HCT116 (cell line): ENCODE measurements around the gene RAC2.

Experiments
- EZH2phosphoT487 ChIP-seq: fragments of 200-600 bp; IDR thresholded peaks from 2 replicates; pipeline ENCODE4 v1.6.1; 2018; ENCODE audit warnings: antibody characterized with exemption, borderline replicate concordance
- POLR2A ChIP-seq: IDR thresholded peaks from 2 replicates; pipeline ENCODE4 v1.7.0; 2011; ENCODE audit warnings: borderline replicate concordance; ENCODE audit not compliant: insufficient read depth, insufficient read length; ENCODE audit errors: extremely low read depth
- POLR2AphosphoS5 ChIP-seq: IDR thresholded peaks from 2 replicates; pipeline ENCODE4 v1.6.1; 2011; ENCODE audit warnings: mild to moderate bottlenecking, low read depth, low read length, moderate library complexity
- RAD21 ChIP-seq: IDR thresholded peaks from 2 replicates; pipeline ENCODE4 v1.6.1; 2012; ENCODE audit warnings: low read depth, mild to moderate bottlenecking
- SIN3A ChIP-seq: IDR thresholded peaks from 2 replicates; pipeline ENCODE4 v1.6.1; 2012; ENCODE audit warnings: low read depth
- ZNF274 ChIP-seq: fragments of 200-500 bp; sonication (Bioruptor generic); IDR thresholded peaks from 2 replicates; pipeline ENCODE4 v1.6.1; 2014; ENCODE audit warnings: mild to moderate bottlenecking, low read depth, low read length, inconsistent platforms
- TF ChIP-seq, protein P1 (sequence below), 3 experiments: fragments of 200-600 bp in 1 of 3; sonication (generic) in 1 of 3; IDR thresholded peaks in 2 of 3; conservative IDR thresholded peaks in 1 of 3; 2 replicates each; pipeline ENCODE4 v1.5.1; 2012 to 2017; ENCODE audit warnings: low read depth in 2 of 3, low read length in 2 of 3, antibody characterized with exemption in 1 of 3, borderline replicate concordance in 1 of 3, control low read depth in 1 of 3, mild to moderate bottlenecking in 1 of 3, mixed read lengths in 1 of 3, mixed run types in 1 of 3, moderate library complexity in 1 of 3; ENCODE audit not compliant: insufficient read depth in 1 of 3
- TF ChIP-seq, protein P2 (sequence below): IDR thresholded peaks from 2 replicates; pipeline ENCODE4 v1.6.1; 2011; ENCODE audit warnings: mild to moderate bottlenecking, low read length, moderate library complexity; ENCODE audit not compliant: insufficient replicate concordance; ENCODE audit errors: extremely low read depth
- TF ChIP-seq, protein P3 (sequence below): IDR thresholded peaks from 2 replicates; pipeline ENCODE4 v1.6.1; 2012

DNA sequence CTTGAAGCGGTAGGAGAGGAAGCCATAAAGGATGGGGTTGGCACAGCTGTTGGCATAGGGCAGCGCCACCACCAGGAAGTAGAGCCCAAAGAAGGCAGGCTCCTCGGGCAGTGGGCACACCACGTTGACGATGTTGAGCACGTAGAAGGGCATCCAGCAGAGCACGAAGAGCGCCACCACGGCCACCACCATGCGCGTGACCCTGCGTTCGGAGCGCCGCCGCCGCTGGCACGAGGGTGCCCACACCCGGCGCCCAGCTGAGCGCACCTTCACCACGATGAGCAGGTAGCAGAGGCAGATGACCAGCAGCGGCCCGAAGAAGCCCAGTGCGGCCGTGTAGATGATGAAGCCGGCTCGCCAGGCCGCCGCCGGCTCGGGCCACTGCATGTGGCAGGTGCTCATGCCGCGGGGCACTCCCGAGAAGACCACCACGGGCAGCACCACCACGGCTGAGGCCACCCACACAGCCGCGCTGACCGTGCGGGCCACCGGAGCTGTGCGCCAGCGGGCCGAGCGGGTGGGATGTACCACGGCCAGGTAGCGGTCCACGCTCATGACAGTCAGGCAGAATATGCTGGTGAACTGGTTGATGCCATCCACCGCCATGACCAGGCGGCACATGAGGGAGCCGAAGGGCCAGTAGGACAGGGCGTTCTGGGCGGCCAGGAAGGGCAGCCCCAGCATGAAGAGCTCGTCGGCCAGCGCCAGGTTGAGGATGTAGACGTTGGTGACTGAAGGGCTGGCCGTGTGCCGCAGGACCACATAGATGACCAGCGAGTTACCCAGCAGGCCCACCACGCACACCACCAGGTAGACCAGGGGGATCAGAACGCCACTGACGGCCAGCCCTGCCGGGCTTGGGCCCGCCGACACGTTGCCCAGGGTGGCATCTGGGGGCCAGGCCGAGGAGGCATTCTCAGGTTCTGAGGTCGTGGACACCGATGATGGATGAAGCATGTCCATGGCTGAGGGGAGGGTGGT is 36.9 kb downstream of the RAC2 start:
- no peak for TF ChIP-seq POLR2A
- TF ChIP-seq, protein P1, sequence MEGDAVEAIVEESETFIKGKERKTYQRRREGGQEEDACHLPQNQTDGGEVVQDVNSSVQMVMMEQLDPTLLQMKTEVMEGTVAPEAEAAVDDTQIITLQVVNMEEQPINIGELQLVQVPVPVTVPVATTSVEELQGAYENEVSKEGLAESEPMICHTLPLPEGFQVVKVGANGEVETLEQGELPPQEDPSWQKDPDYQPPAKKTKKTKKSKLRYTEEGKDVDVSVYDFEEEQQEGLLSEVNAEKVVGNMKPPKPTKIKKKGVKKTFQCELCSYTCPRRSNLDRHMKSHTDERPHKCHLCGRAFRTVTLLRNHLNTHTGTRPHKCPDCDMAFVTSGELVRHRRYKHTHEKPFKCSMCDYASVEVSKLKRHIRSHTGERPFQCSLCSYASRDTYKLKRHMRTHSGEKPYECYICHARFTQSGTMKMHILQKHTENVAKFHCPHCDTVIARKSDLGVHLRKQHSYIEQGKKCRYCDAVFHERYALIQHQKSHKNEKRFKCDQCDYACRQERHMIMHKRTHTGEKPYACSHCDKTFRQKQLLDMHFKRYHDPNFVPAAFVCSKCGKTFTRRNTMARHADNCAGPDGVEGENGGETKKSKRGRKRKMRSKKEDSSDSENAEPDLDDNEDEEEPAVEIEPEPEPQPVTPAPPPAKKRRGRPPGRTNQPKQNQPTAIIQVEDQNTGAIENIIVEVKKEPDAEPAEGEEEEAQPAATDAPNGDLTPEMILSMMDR (IDR thresholded peaks at IDR 0.05 in 2 of 3, conservative IDR thresholded peaks at IDR 0.05 in 1 of 3; ENCODE audit: borderline replicate concordance in 1 of 3, insufficient read depth in 1 of 3, low read depth in 2 of 3, low read length in 2 of 3), result no peak
- no peak for TF ChIP-seq RAD21
- TF ChIP-seq, protein P2, sequence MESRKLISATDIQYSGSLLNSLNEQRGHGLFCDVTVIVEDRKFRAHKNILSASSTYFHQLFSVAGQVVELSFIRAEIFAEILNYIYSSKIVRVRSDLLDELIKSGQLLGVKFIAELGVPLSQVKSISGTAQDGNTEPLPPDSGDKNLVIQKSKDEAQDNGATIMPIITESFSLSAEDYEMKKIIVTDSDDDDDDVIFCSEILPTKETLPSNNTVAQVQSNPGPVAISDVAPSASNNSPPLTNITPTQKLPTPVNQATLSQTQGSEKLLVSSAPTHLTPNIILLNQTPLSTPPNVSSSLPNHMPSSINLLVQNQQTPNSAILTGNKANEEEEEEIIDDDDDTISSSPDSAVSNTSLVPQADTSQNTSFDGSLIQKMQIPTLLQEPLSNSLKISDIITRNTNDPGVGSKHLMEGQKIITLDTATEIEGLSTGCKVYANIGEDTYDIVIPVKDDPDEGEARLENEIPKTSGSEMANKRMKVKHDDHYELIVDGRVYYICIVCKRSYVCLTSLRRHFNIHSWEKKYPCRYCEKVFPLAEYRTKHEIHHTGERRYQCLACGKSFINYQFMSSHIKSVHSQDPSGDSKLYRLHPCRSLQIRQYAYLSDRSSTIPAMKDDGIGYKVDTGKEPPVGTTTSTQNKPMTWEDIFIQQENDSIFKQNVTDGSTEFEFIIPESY, result no peak
- TF ChIP-seq SIN3A, result no peak
- TF ChIP-seq, protein P3, sequence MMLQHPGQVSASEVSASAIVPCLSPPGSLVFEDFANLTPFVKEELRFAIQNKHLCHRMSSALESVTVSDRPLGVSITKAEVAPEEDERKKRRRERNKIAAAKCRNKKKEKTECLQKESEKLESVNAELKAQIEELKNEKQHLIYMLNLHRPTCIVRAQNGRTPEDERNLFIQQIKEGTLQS, result no peak
- no peak for TF ChIP-seq EZH2phosphoT487
- TF ChIP-seq ZNF274, result no peak
- no peak for TF ChIP-seq POLR2AphosphoS5
